ENCODE results near the gene SNX22.

SNX22 gene

GRCh38 chr15:64182859-64183370 lies 31.4 kb downstream of the SNX22 start:
- CTCF ChIA-PET, result no interaction called here
- H3K27ac ChIP-seq (ENCODE audit: extremely low read depth, low read depth, low read length), result no peak overlapping the region
- H3K9me3 ChIP-seq (ENCODE audit: control insufficient read depth, insufficient read depth, low read depth, low read length), result no peaks in the 10 kb centered on the region
- H3K4me1 ChIP-seq (ENCODE audit: control insufficient read depth, insufficient read depth, low read length), result no peaks in the 10 kb centered on the region; the same call in 1 of the 2 replicates
- no peak overlapping the region for H3K4me3 ChIP-seq (ENCODE audit: low read depth, low read length)
- POLR2A ChIA-PET, result no interaction called here
- TF ChIP-seq ZNF544 (tag by site-specific recombination; IDR thresholded peaks at IDR 0.05) (no peak), BCL6B (tag by site-specific recombination; IDR thresholded peaks at IDR 0.05) (no peak), YY2 (tag by site-specific recombination; IDR thresholded peaks at IDR 0.05) (no peak), ZNF19 (tag by site-specific recombination; IDR thresholded peaks at IDR 0.05; ENCODE audit: low read depth) (no peak), INSM2 (tag by site-specific recombination; IDR thresholded peaks at IDR 0.05) (no peak), ZIC2 (tag by site-specific recombination; IDR thresholded peaks at IDR 0.05) (no peak), ZNF747 (tag by site-specific recombination; IDR thresholded peaks at IDR 0.05) (no peak), OSR2 (tag by site-specific recombination; IDR thresholded peaks at IDR 0.05) (no peak), ZNF175 (tag by site-specific recombination; IDR thresholded peaks at IDR 0.05) (no peak), ZNF529 (tag by site-specific recombination; IDR thresholded peaks at IDR 0.05; ENCODE audit: insufficient replicate concordance) (no peak), ZNF704 (tag by site-specific recombination; IDR thresholded peaks at IDR 0.05) (no peak)
- peaks cover 0 to 17% of the 10 kb centered on the region in 2 experiments; a peak in 2 of 3 replicates for H3K36me3 ChIP-seq (ENCODE audit: control insufficient read depth in 2 of 2, insufficient read depth in 1 of 2, low read length in 2 of 2)

GRCh38 chr15:64185146-64185911 lies 33.8 kb downstream of the SNX22 start:
- Histone ChIP-seq H3K36me3 (ENCODE audit: control insufficient read depth in 2 of 2, insufficient read depth in 1 of 2, low read length in 2 of 2) (peaks cover 0 to 13% of the 10 kb centered on the region in 2 experiments; a peak in 2 of 3 replicates), H3K4me1 (ENCODE audit: control insufficient read depth, insufficient read depth, low read length) (no peaks in the 10 kb centered on the region; the same call in 1 of the 2 replicates), H3K4me3 (ENCODE audit: low read depth, low read length) (no peak overlapping the region), H3K9me3 (ENCODE audit: control insufficient read depth, insufficient read depth, low read depth, low read length) (no peaks in the 10 kb centered on the region), H3K27ac (ENCODE audit: extremely low read depth, low read depth, low read length) (no peak overlapping the region)
- TF ChIP-seq ZSCAN5A (tag by site-specific recombination; IDR thresholded peaks at IDR 0.05) (no peak), ZNF664 (tag by site-specific recombination; IDR thresholded peaks at IDR 0.05) (no peak), SP7 (tag by site-specific recombination; IDR thresholded peaks at IDR 0.05) (no peak), ZSCAN16 (tag by site-specific recombination; IDR thresholded peaks at IDR 0.05) (no peak)
- ChIA-PET POLR2A (interaction anchor here (0.7 kb wide), 1 partner anchor 28 kb away, joined by 4 read pairs; no protein-coding TSS in a partner anchor), CTCF (no interaction called here)
